Amygdala (tissue), 56 donors: ENCODE data around the gene KRT40.

Experiments
- DNase-seq, 56 donors: peaks; one replicate each; lab custom pipeline; 2025; lab: John Stamatoyannopoulos, UW

The KRT40 gene

GRCh38 chr17:40984226-40984625, at the start of gene KRT40:
KRT40 (minus strand) TSS chr17:40984326; CDS start chr17:40984273, 53 bp downstream.
- no peak for DNase-seq

GRCh38 chr17:41029633-41030245, 45.6 kb upstream of the KRT40 start, which contains the start of gene KRTAP1-4:
KRTAP1-4 (minus strand) TSS chr17:41030195; CDS start chr17:41030078, 117 bp downstream.
- no peak for DNase-seq

- DNase-seq = no peak
Measured at GRCh38 chr17:41026715-41027471, 42.8 kb upstream of the KRT40 start, which contains the start of gene KRTAP1-5. KRTAP1-5 (minus strand) TSS chr17:41027208; CDS start chr17:41027155, 53 bp downstream.

GRCh38 chr17:41024697-41025096, 40.6 kb upstream of the KRT40 start:
- no peak for DNase-seq

- no peak for DNase-seq
Measured at GRCh38 chr17:41020336-41020735, 36.2 kb upstream of the KRT40 start.

- DNase-seq = no peak
Measured at GRCh38 chr17:41019415-41019814, 35.3 kb upstream of the KRT40 start.

- no peak for DNase-seq
Measured at GRCh38 chr17:41018541-41018940, 34.4 kb upstream of the KRT40 start.

- no peak for DNase-seq
Measured at GRCh38 chr17:41016578-41017215, 32.6 kb upstream of the KRT40 start.

GRCh38 chr17:41015454-41015853, 31.3 kb upstream of the KRT40 start:
- no peak for DNase-seq

- no peak for DNase-seq
Measured at GRCh38 chr17:41013606-41014005, 29.5 kb upstream of the KRT40 start.

- no peak for DNase-seq
Measured at GRCh38 chr17:41013181-41013580, 29.1 kb upstream of the KRT40 start.

- DNase-seq = no peak
Measured at GRCh38 chr17:41012326-41013120, 28.4 kb upstream of the KRT40 start.

GRCh38 chr17:41010441-41010840, 26.3 kb upstream of the KRT40 start:
- DNase-seq = no peak

- no peak for DNase-seq
Measured at GRCh38 chr17:41009936-41010335, 25.8 kb upstream of the KRT40 start.

- DNase-seq = no peak
Measured at GRCh38 chr17:41009301-41009760, 25.2 kb upstream of the KRT40 start.

GRCh38 chr17:41008811-41009210, 24.7 kb upstream of the KRT40 start, which contains the start of gene KRTAP3-1:
KRTAP3-1 (minus strand) TSS chr17:41009128; CDS start chr17:41009074, 54 bp downstream.
- no peak for DNase-seq

- DNase-seq = no peak
Measured at GRCh38 chr17:41004397-41004796, 20.3 kb upstream of the KRT40 start.

- DNase-seq = no peak
Measured at GRCh38 chr17:41003926-41004325, 19.8 kb upstream of the KRT40 start.

- DNase-seq = no peak
Measured at GRCh38 chr17:41002814-41003213, 18.7 kb upstream of the KRT40 start.

GRCh38 chr17:41001795-41002194, 17.7 kb upstream of the KRT40 start:
- no peak for DNase-seq
